HFF-Myc (cell line): ENCODE results near the gene CTSD.

Experiments used
- DNase-seq: peaks from one replicate; pipeline ENCODE4 v3.0.0-alpha.2; 2011; ENCODE audit warnings: low read depth; ENCODE audit errors: extremely low read depth
- H3K4me3 ChIP-seq: replicated peaks from 2 replicates; pipeline ENCODE4 v1.5.1; 2011; ENCODE audit warnings: low read depth, mild to moderate bottlenecking, control low read depth, low read length
- TF ChIP-seq, protein P1 (sequence below): IDR thresholded peaks from 2 replicates; pipeline ENCODE4 v1.5.1; 2012; ENCODE audit warnings: mild to moderate bottlenecking, low read depth, low read length, control low read depth; ENCODE audit errors: missing control alignments

Gene CTSD

DNA sequence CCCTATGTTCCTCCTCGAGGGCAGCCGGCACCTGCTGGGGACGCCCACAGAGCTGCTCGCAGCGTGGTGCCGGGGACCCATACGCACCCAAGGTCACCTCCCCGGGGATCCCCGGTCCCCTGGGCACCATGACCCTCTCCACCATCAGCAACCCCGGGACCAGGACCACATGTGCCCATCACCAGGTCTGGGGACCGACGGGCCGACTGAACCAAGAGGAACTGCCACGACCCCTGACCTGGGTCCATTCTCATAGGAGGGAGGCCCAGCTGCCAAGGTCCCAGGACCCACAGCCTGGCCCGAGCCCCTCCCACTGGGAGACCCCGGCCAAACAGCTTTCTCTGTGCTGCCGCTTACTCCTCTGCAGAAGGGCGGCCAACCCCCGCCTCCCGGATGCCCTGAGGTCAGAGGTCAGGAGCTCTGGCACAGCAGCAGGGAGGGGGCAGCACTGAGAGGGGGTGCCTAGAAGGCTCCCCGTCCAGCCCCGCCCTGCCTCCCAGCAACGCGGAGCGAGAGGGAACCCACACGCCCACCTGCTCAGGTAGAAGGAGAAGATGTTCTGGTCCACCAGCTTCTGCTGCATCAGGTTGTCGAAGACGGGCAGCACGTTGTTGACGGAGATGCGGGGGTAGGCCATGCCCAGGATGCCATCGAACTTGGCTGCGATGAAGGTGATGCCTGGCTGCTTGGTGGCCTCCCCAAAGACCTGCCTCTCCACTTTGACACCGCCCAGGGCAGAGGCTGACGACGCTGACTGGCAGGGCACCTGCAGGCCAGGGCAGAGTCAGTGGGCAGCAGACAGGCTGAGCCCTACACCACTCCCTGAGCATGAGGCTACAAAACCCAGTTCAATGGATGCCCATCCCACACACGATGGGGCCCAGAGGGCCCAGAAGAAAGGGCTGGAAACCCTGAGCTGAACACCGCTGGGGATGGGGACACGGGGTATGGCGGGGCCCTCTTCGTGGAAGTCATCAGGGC, 6.6 kb downstream of the CTSD start:
- TF ChIP-seq, protein P1, sequence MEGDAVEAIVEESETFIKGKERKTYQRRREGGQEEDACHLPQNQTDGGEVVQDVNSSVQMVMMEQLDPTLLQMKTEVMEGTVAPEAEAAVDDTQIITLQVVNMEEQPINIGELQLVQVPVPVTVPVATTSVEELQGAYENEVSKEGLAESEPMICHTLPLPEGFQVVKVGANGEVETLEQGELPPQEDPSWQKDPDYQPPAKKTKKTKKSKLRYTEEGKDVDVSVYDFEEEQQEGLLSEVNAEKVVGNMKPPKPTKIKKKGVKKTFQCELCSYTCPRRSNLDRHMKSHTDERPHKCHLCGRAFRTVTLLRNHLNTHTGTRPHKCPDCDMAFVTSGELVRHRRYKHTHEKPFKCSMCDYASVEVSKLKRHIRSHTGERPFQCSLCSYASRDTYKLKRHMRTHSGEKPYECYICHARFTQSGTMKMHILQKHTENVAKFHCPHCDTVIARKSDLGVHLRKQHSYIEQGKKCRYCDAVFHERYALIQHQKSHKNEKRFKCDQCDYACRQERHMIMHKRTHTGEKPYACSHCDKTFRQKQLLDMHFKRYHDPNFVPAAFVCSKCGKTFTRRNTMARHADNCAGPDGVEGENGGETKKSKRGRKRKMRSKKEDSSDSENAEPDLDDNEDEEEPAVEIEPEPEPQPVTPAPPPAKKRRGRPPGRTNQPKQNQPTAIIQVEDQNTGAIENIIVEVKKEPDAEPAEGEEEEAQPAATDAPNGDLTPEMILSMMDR = no peak
- no peak for DNase-seq
- H3K4me3 ChIP-seq = no peak overlapping the region

DNA sequence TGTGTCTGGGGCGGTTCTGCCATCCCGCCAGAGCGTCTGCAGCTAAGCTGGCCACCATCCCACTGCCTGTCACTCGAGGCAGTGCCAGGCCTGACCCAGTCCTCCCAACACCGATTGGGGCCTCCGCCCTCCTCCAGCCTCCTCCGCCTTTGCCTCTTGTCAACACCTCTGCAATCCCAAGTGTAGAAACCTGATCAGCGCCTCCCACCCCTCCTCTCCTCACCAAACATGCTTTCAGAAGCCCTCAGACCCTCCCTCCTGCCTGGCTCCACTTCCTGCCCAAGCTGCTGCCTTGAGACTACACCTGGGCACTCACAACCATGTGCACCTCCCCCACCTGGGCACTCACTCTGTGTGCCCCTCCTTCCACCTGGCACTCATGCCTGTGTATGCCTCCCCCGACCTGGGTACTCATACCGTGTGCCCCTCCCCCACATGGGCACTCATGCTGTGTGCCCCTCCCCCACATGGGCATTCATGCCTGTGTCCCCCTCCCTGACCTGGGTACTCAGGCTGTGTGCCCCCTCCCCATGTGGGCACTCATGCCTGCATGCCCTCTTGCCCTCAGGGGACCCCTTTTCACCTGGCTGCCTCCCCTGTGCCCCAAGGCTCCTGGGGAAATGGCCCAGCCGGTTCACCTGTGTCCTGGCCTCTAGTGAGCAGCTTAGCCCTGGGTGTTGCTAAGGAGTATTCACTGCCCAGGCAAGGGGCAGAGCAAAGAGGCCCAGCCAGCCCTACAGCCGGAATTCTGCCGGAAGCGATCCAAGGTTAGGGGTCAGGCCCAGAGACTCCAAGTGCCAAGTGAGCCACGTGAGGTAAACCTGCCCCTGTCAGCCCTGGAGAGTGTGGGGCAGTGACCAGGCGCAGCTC, 7.8 kb downstream of the CTSD start:
- TF ChIP-seq, protein P1 = no peak
- H3K4me3 ChIP-seq = no peak overlapping the region
- DNase-seq = no peak

DNA sequence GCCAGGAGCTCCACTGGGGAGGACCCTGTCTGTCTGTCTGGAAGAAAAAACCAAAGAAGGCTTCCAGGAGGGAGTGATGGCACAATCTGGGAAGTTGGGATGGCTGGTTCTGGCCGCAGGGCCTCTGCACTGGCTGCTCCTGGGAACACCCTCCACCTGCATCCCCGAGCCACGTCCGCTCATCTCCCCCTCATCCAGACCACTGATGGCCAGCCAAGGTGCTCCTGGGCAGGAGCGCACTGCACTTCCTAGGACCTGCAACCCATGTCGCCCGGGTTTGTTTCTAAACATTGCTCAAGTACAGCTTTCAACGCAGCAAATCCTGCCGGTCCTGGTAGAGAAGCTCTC, 8.4 kb downstream of the CTSD start:
- TF ChIP-seq, protein P1 = no peak
- H3K4me3 ChIP-seq = no peak overlapping the region
- DNase-seq = no peak

DNA sequence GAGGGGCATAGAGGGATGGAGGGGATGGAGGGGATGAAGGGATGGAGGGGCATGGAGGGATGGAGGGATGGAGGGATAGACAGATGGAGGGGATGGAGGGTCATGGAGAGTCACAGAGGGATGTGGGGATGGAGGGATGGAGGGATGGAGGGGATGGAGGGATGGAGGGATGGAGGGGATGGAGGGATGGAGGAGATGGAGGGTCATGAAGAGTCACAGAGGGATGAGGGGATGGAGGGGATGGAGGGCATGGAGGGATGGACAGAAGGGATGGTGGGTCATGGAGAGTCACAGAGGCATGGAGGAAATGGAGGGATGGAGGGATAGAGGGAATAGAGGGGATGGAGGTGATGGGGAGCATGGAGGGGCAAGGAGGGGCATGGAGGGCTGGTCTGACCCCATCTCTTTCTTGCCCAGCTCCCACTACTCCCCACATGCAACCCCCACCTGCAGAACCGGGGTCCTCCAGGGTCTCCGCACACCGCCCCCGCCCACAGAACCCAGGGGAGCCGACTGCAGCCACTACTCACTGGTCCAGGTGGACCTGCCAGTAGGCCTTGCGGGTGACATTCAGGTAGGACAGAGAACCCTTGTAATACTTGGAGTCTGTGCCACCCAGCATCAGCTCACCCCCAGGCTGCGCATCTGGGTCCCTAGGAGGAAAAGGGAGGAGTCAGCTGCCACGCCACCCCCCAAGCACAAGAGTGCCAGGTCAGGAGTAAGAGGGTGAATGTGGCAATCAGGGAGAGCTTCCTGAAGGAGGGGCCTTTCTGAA, 9.2 kb downstream of the CTSD start:
- TF ChIP-seq, protein P1 = no peak
- DNase-seq = no peak
- H3K4me3 ChIP-seq = no peak overlapping the region

DNA sequence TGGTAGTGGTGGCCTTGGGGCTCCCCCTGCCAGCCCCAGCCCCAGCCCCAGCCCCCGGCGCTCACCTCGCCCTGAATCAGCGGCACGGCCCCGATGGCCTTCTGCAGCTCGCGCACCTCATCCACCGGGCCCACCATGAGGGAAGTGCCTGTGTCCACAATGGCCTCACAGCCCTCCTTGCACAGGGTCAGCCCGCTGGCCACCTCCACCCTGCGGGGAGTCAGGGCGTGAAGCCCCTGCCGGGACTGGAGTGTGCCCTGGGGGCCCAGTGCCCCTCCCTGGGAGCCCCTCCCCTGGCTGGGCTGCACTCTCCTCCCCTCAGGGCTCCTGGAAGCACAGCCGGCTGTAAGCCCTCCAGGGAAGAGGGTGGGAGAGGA, 9.8 kb downstream of the CTSD start:
- DNase-seq = no peak
- no peak overlapping the region for H3K4me3 ChIP-seq
- TF ChIP-seq, protein P1 = no peak

DNA sequence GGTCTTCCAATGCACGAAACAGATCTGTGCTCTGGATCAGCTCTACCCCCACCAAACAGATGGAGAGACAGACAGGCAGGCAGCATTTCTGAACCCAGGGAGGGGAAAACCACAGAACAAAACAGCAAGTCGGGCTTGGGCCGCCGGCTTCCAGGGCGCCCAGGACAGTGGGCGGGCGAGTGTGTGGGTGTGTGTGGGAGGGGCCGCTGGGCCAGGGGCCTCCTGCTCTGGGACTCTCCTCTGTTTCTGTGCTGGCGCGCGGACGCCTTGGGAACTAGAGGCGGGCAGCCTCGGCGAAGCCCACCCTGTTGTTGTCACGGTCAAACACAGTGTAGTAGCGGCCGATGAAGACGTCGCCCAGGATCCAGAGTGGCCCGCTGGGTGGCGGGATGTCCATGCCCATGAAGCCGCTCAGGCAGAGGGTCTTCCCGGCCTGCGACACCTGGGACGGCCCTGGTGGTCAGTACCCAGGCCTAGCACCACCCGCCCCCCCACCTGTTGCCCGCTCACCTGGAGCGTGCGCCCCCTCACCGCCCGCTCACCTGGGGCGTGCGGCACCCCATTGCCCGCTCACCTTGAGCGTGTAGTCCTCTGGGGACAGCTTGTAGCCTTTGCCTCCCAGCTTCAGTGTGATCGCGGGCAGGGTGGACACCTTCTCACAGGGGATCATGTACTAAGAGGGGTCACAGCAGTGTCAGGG, 10.3 kb downstream of the CTSD start:
- TF ChIP-seq, protein P1 = no peak
- no peak for DNase-seq
- no peak overlapping the region for H3K4me3 ChIP-seq
